Mesenchymal stem cell (in vitro differentiated cells and primary cell): ENCODE measurements around the gene EPHA10.

ENCODE experiments used
- DNase-seq: peaks from one replicate; pipeline ENCODE4 v3.0.0-alpha.2; 2013
- H2AFZ ChIP-seq: one replicate; pipeline ENCODE4 v1.6.1; 2013; ENCODE audit warnings: low read depth, mild to moderate bottlenecking, control low read depth, inconsistent platforms, low read length, moderate library complexity
- H2AK5ac ChIP-seq: 2 replicates; pipeline ENCODE4 v1.6.1; 2013; ENCODE audit warnings: low read length, moderate library complexity, mild to moderate bottlenecking, inconsistent platforms; ENCODE audit not compliant: severe bottlenecking
- H2BK120ac ChIP-seq: one replicate; pipeline ENCODE4 v1.6.1; 2013; ENCODE audit warnings: low read depth, mild to moderate bottlenecking, inconsistent platforms, low read length, moderate library complexity
- H2BK12ac ChIP-seq, 2 experiments: one replicate each; pipeline ENCODE4 v1.6.1; 2013; ENCODE audit warnings: inconsistent platforms in 2 of 2, low read length in 2 of 2, mild to moderate bottlenecking in 2 of 2, moderate library complexity in 2 of 2, control low read depth in 1 of 2
- H2BK15ac ChIP-seq: one replicate; pipeline ENCODE4 v1.6.1; 2013; ENCODE audit warnings: mild to moderate bottlenecking, low read depth, inconsistent platforms; ENCODE audit not compliant: poor library complexity, severe bottlenecking
- H2BK5ac ChIP-seq: 2 replicates; pipeline ENCODE4 v1.6.1; 2013; ENCODE audit warnings: low read depth, mild to moderate bottlenecking, low read length, control low read depth, inconsistent platforms; ENCODE audit not compliant: poor library complexity, severe bottlenecking
- H3K14ac ChIP-seq, 2 experiments: one replicate each; pipeline ENCODE4 v1.6.1; 2013; ENCODE audit warnings: inconsistent platforms in 2 of 2, low read length in 2 of 2, control low read depth in 1 of 2, mild to moderate bottlenecking in 1 of 2, moderate library complexity in 1 of 2
- H3K18ac ChIP-seq, 2 experiments: one replicate each; pipeline ENCODE4 v1.6.1; 2013; ENCODE audit warnings: inconsistent platforms in 2 of 2, low read length in 2 of 2, control low read depth in 1 of 2, low read depth in 1 of 2, mild to moderate bottlenecking in 1 of 2
- H3K23ac ChIP-seq, 2 experiments: one replicate each; pipeline ENCODE4 v1.6.1; 2013; ENCODE audit warnings: inconsistent platforms in 2 of 2, low read length in 2 of 2, mild to moderate bottlenecking in 2 of 2, moderate library complexity in 2 of 2, control low read depth in 1 of 2
- H3K27ac ChIP-seq: 2 replicates; pipeline ENCODE4 v1.5.1; 2013; ENCODE audit warnings: mild to moderate bottlenecking, moderate library complexity, low read length, control low read depth, inconsistent platforms; ENCODE audit not compliant: poor library complexity, severe bottlenecking
- H3K27me3 ChIP-seq, 2 experiments: 2 replicates each; pipeline versions ENCODE4 v1.6.1 to v1.7.0; 2013; ENCODE audit warnings: low read length in 2 of 2, mild to moderate bottlenecking in 2 of 2, moderate library complexity in 2 of 2, control low read depth in 1 of 2, inconsistent platforms in 1 of 2; ENCODE audit not compliant: control insufficient read depth in 1 of 2, insufficient read depth in 1 of 2
- H3K36me3 ChIP-seq, 2 experiments: 2 replicates each; pipeline versions ENCODE4 v1.6.1 to v1.7.0; 2013; ENCODE audit warnings: low read length in 2 of 2, control low read depth in 1 of 2, inconsistent platforms in 1 of 2, low read depth in 1 of 2, mild to moderate bottlenecking in 1 of 2; ENCODE audit not compliant: insufficient read depth in 2 of 2, control insufficient read depth in 1 of 2
- H3K4ac ChIP-seq, 2 experiments: one replicate each; pipeline ENCODE4 v1.6.1; 2013; ENCODE audit warnings: inconsistent platforms in 2 of 2, low read length in 2 of 2, mild to moderate bottlenecking in 2 of 2, moderate library complexity in 2 of 2, control low read depth in 1 of 2, low read depth in 1 of 2
- H3K4me1 ChIP-seq: 2 replicates; pipeline ENCODE4 v1.6.1; 2013; ENCODE audit warnings: low read depth, low read length, control low read depth; ENCODE audit not compliant: control insufficient read depth, insufficient read depth
- H3K4me2 ChIP-seq: 2 replicates; pipeline ENCODE4 v1.6.1; 2013; ENCODE audit warnings: low read length, mild to moderate bottlenecking, inconsistent platforms; ENCODE audit not compliant: poor library complexity, severe bottlenecking
- H3K4me3 ChIP-seq, 2 experiments: 2 replicates each; pipeline versions ENCODE4 v1.5.1 to v1.7.0; 2013; ENCODE audit warnings: low read length in 2 of 2, mild to moderate bottlenecking in 2 of 2, control low read depth in 1 of 2, low read depth in 1 of 2; ENCODE audit not compliant: insufficient read depth in 1 of 2
- H3K79me1 ChIP-seq: replicated peaks from 2 replicates; pipeline ENCODE4 v1.6.1; 2013; ENCODE audit warnings: mild to moderate bottlenecking, control low read depth, low read length, inconsistent platforms; ENCODE audit not compliant: poor library complexity, severe bottlenecking
- H3K9ac ChIP-seq: 2 replicates; pipeline ENCODE4 v1.7.0; 2013; ENCODE audit warnings: mild to moderate bottlenecking, low read length, moderate library complexity
- H3K9me3 ChIP-seq: 2 replicates; pipeline ENCODE4 v1.7.0; 2013; ENCODE audit warnings: mild to moderate bottlenecking, low read length; ENCODE audit not compliant: control insufficient read depth
- H4K8ac ChIP-seq: one replicate; pipeline ENCODE4 v1.6.1; 2013; ENCODE audit warnings: inconsistent platforms, mild to moderate bottlenecking, low read length, moderate library complexity
- H4K91ac ChIP-seq: one replicate; pipeline ENCODE4 v1.6.1; 2013; ENCODE audit warnings: mild to moderate bottlenecking, low read length, inconsistent platforms
- WGBS: methylation state at CpG from one replicate; pipeline ENCODE4 v1.1.7; 2013; ENCODE audit warnings: mixed read lengths; 5-methylcytosine and 5-hydroxymethylcytosine counted together

The EPHA10 gene

GRCh38 chr1:37705399-37705798 is 59.5 kb downstream of the EPHA10 start:
- Histone ChIP-seq H3K79me1 (peaks cover 7% of the 10 kb centered on the region), H2BK12ac (no peak overlapping the region)
- WGBS, result over 99% methylated on average over 7 of the region's 8 CpGs

GRCh38 chr1:37704966-37705365 is 60.0 kb downstream of the EPHA10 start:
- Histone ChIP-seq H4K91ac (no peak overlapping the region), H2BK5ac (no peak overlapping the region), H3K18ac (no peak overlapping the region), H3K14ac (no peak overlapping the region), H3K79me1 (peaks cover 7% of the 10 kb centered on the region), H3K23ac (no peak overlapping the region), H3K27me3 (no peaks in the 10 kb centered on the region), H3K9ac (no peak overlapping the region), H2BK15ac (no peak overlapping the region), H3K36me3 (peaks cover 23 to 39% of the 10 kb centered on the region in 2 experiments), H3K4ac (no peak overlapping the region), H2AFZ (no peak overlapping the region), H2AK5ac (no peak overlapping the region), H4K8ac (no peak overlapping the region), H3K4me2 (no peak overlapping the region), H3K4me3 (no peak overlapping the region), H2BK120ac (no peak overlapping the region), H2BK12ac (no peak overlapping the region), H3K9me3 (no peaks in the 10 kb centered on the region), H3K4me1 (no peaks in the 10 kb centered on the region), H3K27ac (no peak overlapping the region)
- whole genome bisulfite sequencing, result 100% methylated on average over 1 of the region's 3 CpGs
- no peak for DNase-seq

More at GRCh38 chr1:37705399-37705798, 59.5 kb downstream of the EPHA10 start:
- Histone ChIP-seq H3K23ac (no peak overlapping the region), H3K27me3 (no peaks in the 10 kb centered on the region), H3K4me1 (no peaks in the 10 kb centered on the region), H3K18ac (no peak overlapping the region), H2AFZ (no peak overlapping the region), H3K4me3 (no peak overlapping the region), H4K8ac (no peak overlapping the region), H2BK5ac (no peak overlapping the region), H3K9me3 (no peaks in the 10 kb centered on the region), H3K9ac (no peak overlapping the region), H3K27ac (no peak overlapping the region), H3K4ac (no peak overlapping the region), H3K36me3 (peaks cover 23 to 34% of the 10 kb centered on the region in 2 experiments), H2BK120ac (no peak overlapping the region), H3K4me2 (no peak overlapping the region), H2BK15ac (no peak overlapping the region), H4K91ac (no peak overlapping the region), H2AK5ac (no peak overlapping the region), H3K14ac (no peak overlapping the region)
- DNase-seq, result no peak

- Histone ChIP-seq H3K27me3 (no peaks in the 10 kb centered on the region), H2BK120ac (no peak overlapping the region), H3K9ac (no peak overlapping the region), H3K4me1 (no peaks in the 10 kb centered on the region), H3K4me2 (no peak overlapping the region), H2AFZ (no peak overlapping the region), H2BK15ac (no peak overlapping the region), H2BK12ac (no peak overlapping the region), H3K18ac (no peak overlapping the region), H3K23ac (no peak overlapping the region), H3K36me3 (peaks cover 16 to 35% of the 10 kb centered on the region in 2 experiments), H2BK5ac (no peak overlapping the region), H2AK5ac (no peak overlapping the region), H4K8ac (no peak overlapping the region), H3K4ac (no peak overlapping the region), H3K14ac (no peak overlapping the region), H3K4me3 (no peak overlapping the region), H3K79me1 (peaks cover 13% of the 10 kb centered on the region), H3K27ac (no peak overlapping the region), H3K9me3 (no peaks in the 10 kb centered on the region), H4K91ac (no peak overlapping the region)
- WGBS, result 98% methylated on average over 14 of the region's 14 CpGs
- DNase-seq, result no peak
Measured at GRCh38 chr1:37703061-37703460, 61.9 kb downstream of the EPHA10 start.

GRCh38 chr1:37701051-37701450 is 63.9 kb downstream of the EPHA10 start:
- no peak overlapping the region for H3K18ac ChIP-seq
- no peak overlapping the region for H3K4me2 ChIP-seq
- no peak overlapping the region for H2AFZ ChIP-seq

More at GRCh38 chr1:37701051-37701450, 63.9 kb downstream of the EPHA10 start:
- H2BK5ac ChIP-seq, result no peak overlapping the region
- H3K9me3 ChIP-seq, result no peaks in the 10 kb centered on the region
- no peak overlapping the region for H2BK12ac ChIP-seq
- H3K4me1 ChIP-seq, result no peaks in the 10 kb centered on the region
- H3K27me3 ChIP-seq, result no peaks in the 10 kb centered on the region
- no peak overlapping the region for H3K23ac ChIP-seq
- no peak overlapping the region for H2BK15ac ChIP-seq
- no peak overlapping the region for H3K4ac ChIP-seq
- peaks cover 16% of the 10 kb centered on the region for H3K79me1 ChIP-seq
- WGBS, result 96% methylated on average over 2 of the region's 2 CpGs
- H3K27ac ChIP-seq, result no peak overlapping the region
- peaks cover 6 to 25% of the 10 kb centered on the region in 2 experiments for H3K36me3 ChIP-seq
- H4K8ac ChIP-seq, result no peak overlapping the region
- no peak for DNase-seq
- H4K91ac ChIP-seq, result no peak overlapping the region
- no peak overlapping the region for H3K4me3 ChIP-seq
- no peak overlapping the region for H2BK120ac ChIP-seq
- H2AK5ac ChIP-seq, result no peak overlapping the region
- no peak overlapping the region for H3K14ac ChIP-seq
- H3K9ac ChIP-seq, result no peak overlapping the region
